ENCODE results near the gene VAT1L. TPM values are rescaled to one million over a fixed set of nuclear protein-coding genes. Genes with fewer than 3 reads are reported as not detected.

VAT1L gene
- total and polyA plus RNA-seq, 2 donors (not counting 1 experiment from before 2014, with no cell fraction given): not detected

DNA sequence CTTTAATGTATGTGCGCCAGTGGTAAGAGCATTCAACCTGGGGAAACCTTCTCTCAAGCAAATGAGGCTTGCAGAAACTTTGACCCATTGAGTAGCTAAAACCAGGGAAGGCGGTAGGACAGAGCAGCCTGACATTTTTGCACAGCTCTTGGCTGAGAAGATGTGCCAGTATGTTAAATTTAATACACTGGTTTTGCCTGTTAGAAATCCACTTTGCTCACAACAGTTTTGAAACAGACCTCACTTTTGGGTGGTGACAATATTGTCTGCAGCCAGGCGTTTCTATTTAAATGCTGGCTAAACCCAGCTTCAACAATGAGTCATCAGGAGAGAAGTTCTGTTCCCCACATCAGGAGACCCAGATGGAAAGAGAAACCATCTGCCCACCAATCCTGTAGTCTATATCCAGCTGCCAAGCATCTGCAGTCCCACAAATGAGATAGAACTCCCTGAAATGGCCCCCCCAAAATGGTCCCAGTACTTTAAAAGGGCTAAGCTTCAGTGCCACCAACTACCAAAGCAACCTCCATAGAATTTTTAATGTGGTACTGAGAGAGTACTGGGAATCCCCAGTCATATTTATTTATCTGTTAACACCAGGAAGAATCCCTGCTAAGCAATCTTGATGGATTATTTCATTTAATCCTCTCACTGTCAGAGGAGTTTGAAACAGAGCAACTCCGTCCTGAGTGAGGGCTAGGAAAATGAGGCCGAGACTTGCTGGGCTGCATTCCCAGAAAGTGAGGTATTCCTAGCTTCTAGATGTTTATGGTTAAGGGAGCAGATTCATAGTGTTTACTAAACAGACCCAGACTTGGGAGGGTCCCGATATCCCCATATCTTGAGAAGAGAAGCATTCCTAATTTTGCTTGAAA, 205.0 kb downstream of the VAT1L start:
- no peak for ATAC-seq (ENCODE audit: low read depth)
- Histone ChIP-seq H3K4me1 (ENCODE audit: control insufficient read depth in 2 of 2, insufficient read depth in 2 of 2, low read length in 2 of 2) (no peaks in the 10 kb centered on the region), H3K27ac (ENCODE audit: low read length in 2 of 2) (no peak overlapping the region), H3K27me3 (replicated peaks in 1 of 4; ENCODE audit: control extremely low read depth in 1 of 4, control insufficient read depth in 3 of 4, insufficient read depth in 4 of 4, low read length in 3 of 4) (no peaks in the 10 kb centered on the region), H4K20me1 (ENCODE audit: control insufficient read depth, insufficient read depth, low read length, poor library complexity, severe bottlenecking) (no peaks in the 10 kb centered on the region), H3K36me3 (replicated peaks in 1 of 2; ENCODE audit: control extremely low read depth in 1 of 2, control insufficient read depth in 1 of 2, extremely low read depth in 1 of 2, insufficient read depth in 2 of 2, low read length in 1 of 2) (no peaks in the 10 kb centered on the region), H3K9me3 (ENCODE audit: control extremely low read depth in 1 of 3, control insufficient read depth in 2 of 3, insufficient read depth in 1 of 3, low read length in 2 of 3) (peaks cover 0 to 22% (median 0%) of the 10 kb centered on the region in 3 donors), H3K9ac (ENCODE audit: low read length) (no peak overlapping the region), H3K4me2 (replicated peaks; ENCODE audit: low read depth, low read length, poor library complexity, severe bottlenecking) (no peak overlapping the region), H3K4me3 (ENCODE audit: control extremely low read depth in 1 of 5, extremely low read depth in 1 of 5, insufficient read depth in 1 of 5, low read depth in 2 of 5, low read length in 4 of 5) (no peak overlapping the region), H3K79me2 (ENCODE audit: control insufficient read depth, insufficient read depth, low read length) (no peaks in the 10 kb centered on the region), H2AFZ (ENCODE audit: insufficient read depth, low read depth, low read length, poor library complexity, severe bottlenecking) (no peak overlapping the region)
- intact Hi-C loops (cut with micrococcal nuclease): no loop called here
- ChIA-PET POLR2A (no interaction called here), CTCF (interaction anchor here (0.6 to 1.9 kb wide), 2 partner anchors 11 to 23 kb away, joined by 3 to 10 read pairs; no protein-coding TSS in a partner anchor)
- Mint-ChIP-seq H3K27ac (no peak overlapping the region), H3K4me3 (no peak overlapping the region), H3K4me1 (no peaks in the 10 kb centered on the region), H3K9me3 (ENCODE audit: insufficient read depth) (peaks cover 9% of the 10 kb centered on the region), H3K27me3 (peaks cover 10% of the 10 kb centered on the region)
- 61% methylated on average over 2 of the region's 6 CpGs for WGBS (ENCODE audit: insufficient coverage)
- no peak for DNase-seq
- TF ChIP-seq, protein P1, sequence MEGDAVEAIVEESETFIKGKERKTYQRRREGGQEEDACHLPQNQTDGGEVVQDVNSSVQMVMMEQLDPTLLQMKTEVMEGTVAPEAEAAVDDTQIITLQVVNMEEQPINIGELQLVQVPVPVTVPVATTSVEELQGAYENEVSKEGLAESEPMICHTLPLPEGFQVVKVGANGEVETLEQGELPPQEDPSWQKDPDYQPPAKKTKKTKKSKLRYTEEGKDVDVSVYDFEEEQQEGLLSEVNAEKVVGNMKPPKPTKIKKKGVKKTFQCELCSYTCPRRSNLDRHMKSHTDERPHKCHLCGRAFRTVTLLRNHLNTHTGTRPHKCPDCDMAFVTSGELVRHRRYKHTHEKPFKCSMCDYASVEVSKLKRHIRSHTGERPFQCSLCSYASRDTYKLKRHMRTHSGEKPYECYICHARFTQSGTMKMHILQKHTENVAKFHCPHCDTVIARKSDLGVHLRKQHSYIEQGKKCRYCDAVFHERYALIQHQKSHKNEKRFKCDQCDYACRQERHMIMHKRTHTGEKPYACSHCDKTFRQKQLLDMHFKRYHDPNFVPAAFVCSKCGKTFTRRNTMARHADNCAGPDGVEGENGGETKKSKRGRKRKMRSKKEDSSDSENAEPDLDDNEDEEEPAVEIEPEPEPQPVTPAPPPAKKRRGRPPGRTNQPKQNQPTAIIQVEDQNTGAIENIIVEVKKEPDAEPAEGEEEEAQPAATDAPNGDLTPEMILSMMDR (IDR thresholded peaks at IDR 0.05): no peak
- no peak for TF ChIP-seq EZH2 (IDR thresholded peaks at IDR 0.05; ENCODE audit: borderline replicate concordance, insufficient read depth, low read depth, low read length, poor library complexity, severe bottlenecking)

DNA sequence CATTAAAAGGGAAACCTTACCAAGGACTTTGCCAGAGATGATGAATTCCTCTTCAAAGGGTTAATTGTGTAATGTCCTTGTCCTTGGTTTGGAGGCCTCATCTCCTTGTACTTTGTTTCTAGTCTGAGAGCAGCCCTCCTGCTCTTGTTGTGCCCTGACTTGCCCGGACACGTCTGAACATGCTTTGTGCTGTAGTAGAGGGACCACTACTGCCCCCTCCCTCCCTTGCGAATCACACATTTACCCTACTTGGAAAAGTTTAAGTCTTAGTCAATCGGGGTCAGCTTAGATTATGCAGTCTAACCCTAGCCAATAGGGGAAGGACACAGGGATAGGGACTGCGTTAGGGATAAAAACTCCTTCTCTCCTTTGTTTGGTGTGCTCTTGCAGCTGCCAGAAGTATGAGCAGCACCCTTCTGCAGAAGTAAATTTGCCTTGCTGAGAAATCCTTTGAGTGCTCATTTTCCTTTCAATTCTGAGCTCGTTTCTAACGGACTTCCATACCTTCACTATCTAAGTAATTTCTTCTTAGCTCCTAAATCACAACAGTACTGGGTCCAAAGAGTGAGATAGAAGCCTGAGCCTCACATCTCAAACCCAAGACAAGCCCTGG, 207.6 kb downstream of the VAT1L start:
- Mint-ChIP-seq H3K9me3 (ENCODE audit: insufficient read depth) (peaks cover 9% of the 10 kb centered on the region), H3K27ac (no peak overlapping the region), H3K4me1 (no peaks in the 10 kb centered on the region), H3K27me3 (peaks cover 9% of the 10 kb centered on the region), H3K4me3 (no peak overlapping the region)
- no peak overlapping the region for H3K4me2 ChIP-seq (replicated peaks; ENCODE audit: low read depth, low read length, poor library complexity, severe bottlenecking)
- H3K79me2 ChIP-seq (ENCODE audit: control insufficient read depth, insufficient read depth, low read length): no peaks in the 10 kb centered on the region
- no peak overlapping the region for H3K9ac ChIP-seq (ENCODE audit: low read length)
- H3K4me3 ChIP-seq (ENCODE audit: control extremely low read depth in 1 of 5, extremely low read depth in 1 of 5, insufficient read depth in 1 of 5, low read depth in 2 of 5, low read length in 4 of 5): no peak overlapping the region
- H3K9me3 ChIP-seq (ENCODE audit: control extremely low read depth in 1 of 3, control insufficient read depth in 2 of 3, insufficient read depth in 1 of 3, low read length in 2 of 3): peaks cover 0 to 22% (median 0%) of the 10 kb centered on the region in 3 donors
- H3K4me1 ChIP-seq (ENCODE audit: control insufficient read depth in 2 of 2, insufficient read depth in 2 of 2, low read length in 2 of 2): no peaks in the 10 kb centered on the region
- intact Hi-C loops (cut with micrococcal nuclease): no loop called here
- ATAC-seq (ENCODE audit: low read depth): no peak
- ChIA-PET CTCF (no interaction called here), POLR2A (no interaction called here)
- H3K27ac ChIP-seq (ENCODE audit: low read length in 2 of 2): no peak overlapping the region
- 100% methylated on average over 3 of the region's 7 CpGs for WGBS (ENCODE audit: insufficient coverage)
- H2AFZ ChIP-seq (ENCODE audit: insufficient read depth, low read depth, low read length, poor library complexity, severe bottlenecking): no peak overlapping the region
- H4K20me1 ChIP-seq (ENCODE audit: control insufficient read depth, insufficient read depth, low read length, poor library complexity, severe bottlenecking): no peaks in the 10 kb centered on the region
- H3K36me3 ChIP-seq (replicated peaks in 1 of 2; ENCODE audit: control extremely low read depth in 1 of 2, control insufficient read depth in 1 of 2, extremely low read depth in 1 of 2, insufficient read depth in 2 of 2, low read length in 1 of 2): no peaks in the 10 kb centered on the region
- DNase-seq: no peak
- H3K27me3 ChIP-seq (replicated peaks in 1 of 4; ENCODE audit: control extremely low read depth in 1 of 4, control insufficient read depth in 3 of 4, insufficient read depth in 4 of 4, low read length in 3 of 4): no peaks in the 10 kb centered on the region
- TF ChIP-seq EZH2 (IDR thresholded peaks at IDR 0.05; ENCODE audit: borderline replicate concordance, insufficient read depth, low read depth, low read length, poor library complexity, severe bottlenecking): no peak
- TF ChIP-seq, protein P1 (IDR thresholded peaks at IDR 0.05): no peak

Measured in B cell (primary cell).